Natural killer cell (primary cell): ENCODE measurements around the gene BBX. TPM values are rescaled to one million over a fixed set of nuclear protein-coding genes. Genes with fewer than 3 reads are reported as not detected.

Source experiments
- ATAC-seq, 3 donors: fragments of 150-1000 bp in 2 of 3; fragments of 200-7000 bp in 1 of 3; cut with Tn5 transposase; 1 replicate in 1 of 3; 2 replicates in 2 of 3; pipeline ENCODE4 v1.10.0; 2021; ENCODE audit warnings: mild to moderate bottlenecking in 2 of 3, moderate library complexity in 2 of 3
- DNase-seq, 2 donors: peaks; one replicate each; pipeline versions ENCODE4 v3.0.0 to v3.0.0-alpha.2; 2013 to 2021; ENCODE audit warnings: mixed read lengths in 1 of 2
- H3K27ac ChIP-seq: one replicate; pipeline ENCODE4 v1.5.1; 2013; ENCODE audit warnings: mild to moderate bottlenecking, low read length
- H3K27me3 ChIP-seq: one replicate; pipeline ENCODE4 v1.6.1; 2013; ENCODE audit warnings: low read length; ENCODE audit not compliant: control insufficient read depth, insufficient read depth
- H3K36me3 ChIP-seq: one replicate; pipeline ENCODE4 v1.6.1; 2013; ENCODE audit warnings: low read length; ENCODE audit not compliant: control insufficient read depth, insufficient read depth
- H3K4me1 ChIP-seq: one replicate; pipeline ENCODE4 v1.6.1; 2013; ENCODE audit warnings: low read length; ENCODE audit not compliant: control insufficient read depth, insufficient read depth
- H3K4me3 ChIP-seq: one replicate; pipeline ENCODE4 v1.5.1; 2013; ENCODE audit warnings: low read length
- H3K9me3 ChIP-seq: one replicate; pipeline ENCODE4 v1.6.1; 2013; ENCODE audit warnings: low read length; ENCODE audit not compliant: control insufficient read depth, insufficient read depth
- H3K27ac Mint-ChIP-seq, 2 donors: one replicate each; pipeline ENCODE4 v1.8.0; 2022; ENCODE audit warnings: mild to moderate bottlenecking in 2 of 2, mixed read lengths in 2 of 2, moderate library complexity in 1 of 2
- H3K27me3 Mint-ChIP-seq, 2 donors: one replicate each; pipeline ENCODE4 v1.8.0; 2022; ENCODE audit warnings: low read depth in 2 of 2, mixed read lengths in 2 of 2
- H3K36me3 Mint-ChIP-seq: one replicate; pipeline ENCODE4 v1.8.0; 2022; ENCODE audit warnings: mixed read lengths
- H3K4me1 Mint-ChIP-seq, 2 donors: one replicate each; pipeline ENCODE4 v1.8.0; 2022; ENCODE audit warnings: mixed read lengths in 2 of 2
- H3K4me3 Mint-ChIP-seq: one replicate; pipeline ENCODE4 v1.8.0; 2022; ENCODE audit warnings: mild to moderate bottlenecking, moderate library complexity, mixed read lengths
- H3K9me3 Mint-ChIP-seq, 2 donors: one replicate each; pipeline ENCODE4 v1.8.0; 2022; ENCODE audit warnings: mixed read lengths in 2 of 2
- CTCF ChIP-seq: fragments of 200-600 bp; IDR thresholded peaks from one replicate; pipeline ENCODE4 v1.8.0; 2022; ENCODE audit warnings: antibody characterized with exemption
- WGBS: methylation state at CpG from one replicate; pipeline ENCODE4 v1.1.7; 2013; ENCODE audit warnings: missing lambda C conversion rate; ENCODE audit not compliant: insufficient coverage; 5-methylcytosine and 5-hydroxymethylcytosine counted together
- intact Hi-C: fragments of 100-400 bp; cut with micrococcal nuclease; formaldehyde crosslinking; loops from one replicate; pipeline ENCODE4 v1.14.2; 2022
- total RNA-seq, 4 donors: library from RNA; stranded (reverse); fragments of 120-200 nt in 1 of 4; gene quantifications; one replicate each; pipeline versions ENCODE4 v1.2.3 to v1.2.4, GENCODE V29; 2013 to 2022

Gene BBX
- total RNA-seq, 3 donors from 2014 or later (not counting 1 experiment from before 2014, with no cell fraction given) = 80.0 to 87.1 (median 83.4) TPM

GRCh38 chr3:107599772-107600145 is 77.0 kb downstream of the BBX start:
- Histone ChIP-seq H3K27me3 (no peaks in the 10 kb centered on the region), H3K4me1 (peaks cover 12% of the 10 kb centered on the region), H3K4me3 (peak overlapping the region; percentile 36), H3K27ac (peak overlapping the region; percentile 84), H3K9me3 (no peaks in the 10 kb centered on the region), H3K36me3 (no peaks in the 10 kb centered on the region)
- H3K9me3 Mint-ChIP-seq = no peaks in the 10 kb centered on the region
- peak overlapping the region; percentile 89 to 98 for H3K27ac Mint-ChIP-seq
- H3K27me3 Mint-ChIP-seq = no peaks in the 10 kb centered on the region
- H3K36me3 Mint-ChIP-seq = no peaks in the 10 kb centered on the region
- intact Hi-C loops = loop anchor here (2.0 kb wide), 1 partner anchor 75 kb away; no protein-coding TSS in a partner anchor
- WGBS = 16% methylated on average over 3 of the region's 3 CpGs
- TF ChIP-seq CTCF = no peak
- peak in 1 of 3 donors; percentile 7 for ATAC-seq
- DNase-seq = peak in 1 of 2 donors; percentile 16
- peak overlapping the region; percentile 84 for H3K4me3 Mint-ChIP-seq
- H3K4me1 Mint-ChIP-seq = peaks cover 45 to 65% of the 10 kb centered on the region in 2 donors

- peaks cover 12% of the 10 kb centered on the region for H3K4me1 ChIP-seq
- peaks cover 45 to 65% of the 10 kb centered on the region in 2 donors for H3K4me1 Mint-ChIP-seq
Measured at GRCh38 chr3:107600780-107601179, 78.0 kb downstream of the BBX start.

DNA sequence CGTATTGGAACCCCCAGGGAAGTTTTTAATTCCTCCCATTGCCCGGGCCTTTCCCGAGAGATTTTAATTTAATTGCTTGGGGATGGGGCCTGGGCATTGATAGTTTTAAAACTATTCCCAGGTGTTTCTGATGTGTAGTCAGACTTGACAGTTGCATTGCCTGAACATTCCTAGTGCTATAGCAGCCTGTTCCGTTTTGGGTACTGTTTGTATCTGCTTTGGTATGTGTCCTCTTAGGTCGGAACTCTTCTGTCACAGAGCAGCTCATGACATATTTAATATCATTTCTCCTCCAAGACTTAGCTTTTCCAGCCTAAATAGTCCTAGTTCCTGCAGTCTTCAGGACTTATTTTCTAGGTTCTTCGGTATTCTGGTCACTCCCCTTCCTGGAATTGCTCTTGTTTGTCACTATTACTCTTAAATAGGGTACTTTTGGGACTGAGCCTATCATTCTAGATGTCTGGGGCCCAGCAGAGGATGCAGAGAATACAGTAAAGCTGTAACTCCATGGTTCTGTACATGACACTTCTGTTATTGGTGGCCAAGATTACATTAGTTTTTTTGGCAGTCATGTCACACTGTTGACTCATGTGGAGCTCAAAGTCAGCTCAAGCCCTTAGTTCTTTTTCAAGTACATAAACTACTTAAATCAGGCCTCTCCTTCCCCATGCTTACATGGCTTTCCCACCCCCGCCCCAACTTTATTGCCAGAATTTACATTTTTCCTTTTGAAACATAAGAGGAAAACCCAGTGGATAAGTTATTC is 81.5 kb downstream of the BBX start:
- Histone ChIP-seq H3K9me3 (no peaks in the 10 kb centered on the region), H3K27ac (no peak overlapping the region), H3K36me3 (no peaks in the 10 kb centered on the region), H3K4me1 (peaks cover 6% of the 10 kb centered on the region), H3K4me3 (no peak overlapping the region), H3K27me3 (no peaks in the 10 kb centered on the region)
- no peak for TF ChIP-seq CTCF
- Mint-ChIP-seq H3K4me3 (no peak overlapping the region), H3K9me3 (no peaks in the 10 kb centered on the region), H3K4me1 (peaks cover 47 to 49% of the 10 kb centered on the region in 2 donors), H3K36me3 (peaks cover 11% of the 10 kb centered on the region), H3K27me3 (no peaks in the 10 kb centered on the region), H3K27ac (no peak overlapping the region)
- DNase-seq (no peak), ATAC-seq (no peak)
- intact Hi-C loops = no loop called here
- WGBS = 96% methylated on average over 7 of the region's 7 CpGs

More at GRCh38 chr3:107600780-107601179, 78.0 kb downstream of the BBX start:
- TF ChIP-seq CTCF = no peak
- ATAC-seq = no peak
- no peaks in the 10 kb centered on the region for H3K36me3 Mint-ChIP-seq
- H3K9me3 Mint-ChIP-seq = no peaks in the 10 kb centered on the region
- H3K27ac Mint-ChIP-seq = peak overlapping the region; percentile 89 to 98
- Histone ChIP-seq H3K27ac (peak overlapping the region; percentile 11), H3K4me3 (no peak overlapping the region), H3K36me3 (no peaks in the 10 kb centered on the region), H3K9me3 (no peaks in the 10 kb centered on the region), H3K27me3 (no peaks in the 10 kb centered on the region)
- DNase-seq = no peak
- intact Hi-C loops = no loop called here
- WGBS = no CpG with 5 or more reads among the region's 1 CpG
- H3K4me3 Mint-ChIP-seq = peak overlapping the region; percentile 84
- no peaks in the 10 kb centered on the region for H3K27me3 Mint-ChIP-seq
